ENCODE results near the gene MSI2.

Gene MSI2

DNA sequence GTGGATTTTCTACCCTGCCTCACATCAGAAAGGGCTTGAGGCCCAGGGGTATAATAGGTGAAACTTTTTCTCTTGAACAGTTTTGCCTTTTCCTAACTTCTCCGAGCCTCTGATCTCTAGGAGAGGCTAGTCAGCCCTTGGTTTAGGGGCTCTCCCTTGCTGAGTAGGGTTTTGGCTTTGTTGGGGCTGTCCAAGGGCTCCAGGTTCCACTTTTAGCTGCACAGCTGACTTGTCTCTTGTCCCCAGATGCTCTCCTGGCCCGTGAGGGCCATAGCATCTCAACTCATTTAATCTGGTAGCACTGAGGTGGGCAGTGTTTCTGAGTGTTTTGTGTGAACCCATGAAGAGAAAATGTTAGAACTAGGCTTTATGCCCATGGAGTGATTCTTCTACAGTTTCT, 103.9 kb downstream of the MSI2 start:
- no peak for DNase-seq
- Histone ChIP-seq H3K4me3 (ENCODE audit: low read depth, low read length) (no peak overlapping the region), H3K36me3 (peaks cover 13% of the 10 kb centered on the region), H3K9me3 (ENCODE audit: severe bottlenecking) (no peaks in the 10 kb centered on the region), H3K27ac (no peak overlapping the region), H3K27me3 (ENCODE audit: insufficient read depth, low read depth, severe bottlenecking) (no peaks in the 10 kb centered on the region)
- TF ChIP-seq, protein P1, sequence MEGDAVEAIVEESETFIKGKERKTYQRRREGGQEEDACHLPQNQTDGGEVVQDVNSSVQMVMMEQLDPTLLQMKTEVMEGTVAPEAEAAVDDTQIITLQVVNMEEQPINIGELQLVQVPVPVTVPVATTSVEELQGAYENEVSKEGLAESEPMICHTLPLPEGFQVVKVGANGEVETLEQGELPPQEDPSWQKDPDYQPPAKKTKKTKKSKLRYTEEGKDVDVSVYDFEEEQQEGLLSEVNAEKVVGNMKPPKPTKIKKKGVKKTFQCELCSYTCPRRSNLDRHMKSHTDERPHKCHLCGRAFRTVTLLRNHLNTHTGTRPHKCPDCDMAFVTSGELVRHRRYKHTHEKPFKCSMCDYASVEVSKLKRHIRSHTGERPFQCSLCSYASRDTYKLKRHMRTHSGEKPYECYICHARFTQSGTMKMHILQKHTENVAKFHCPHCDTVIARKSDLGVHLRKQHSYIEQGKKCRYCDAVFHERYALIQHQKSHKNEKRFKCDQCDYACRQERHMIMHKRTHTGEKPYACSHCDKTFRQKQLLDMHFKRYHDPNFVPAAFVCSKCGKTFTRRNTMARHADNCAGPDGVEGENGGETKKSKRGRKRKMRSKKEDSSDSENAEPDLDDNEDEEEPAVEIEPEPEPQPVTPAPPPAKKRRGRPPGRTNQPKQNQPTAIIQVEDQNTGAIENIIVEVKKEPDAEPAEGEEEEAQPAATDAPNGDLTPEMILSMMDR (IDR thresholded peaks at IDR 0.05; ENCODE audit: low read depth, low read length): no peak

DNA sequence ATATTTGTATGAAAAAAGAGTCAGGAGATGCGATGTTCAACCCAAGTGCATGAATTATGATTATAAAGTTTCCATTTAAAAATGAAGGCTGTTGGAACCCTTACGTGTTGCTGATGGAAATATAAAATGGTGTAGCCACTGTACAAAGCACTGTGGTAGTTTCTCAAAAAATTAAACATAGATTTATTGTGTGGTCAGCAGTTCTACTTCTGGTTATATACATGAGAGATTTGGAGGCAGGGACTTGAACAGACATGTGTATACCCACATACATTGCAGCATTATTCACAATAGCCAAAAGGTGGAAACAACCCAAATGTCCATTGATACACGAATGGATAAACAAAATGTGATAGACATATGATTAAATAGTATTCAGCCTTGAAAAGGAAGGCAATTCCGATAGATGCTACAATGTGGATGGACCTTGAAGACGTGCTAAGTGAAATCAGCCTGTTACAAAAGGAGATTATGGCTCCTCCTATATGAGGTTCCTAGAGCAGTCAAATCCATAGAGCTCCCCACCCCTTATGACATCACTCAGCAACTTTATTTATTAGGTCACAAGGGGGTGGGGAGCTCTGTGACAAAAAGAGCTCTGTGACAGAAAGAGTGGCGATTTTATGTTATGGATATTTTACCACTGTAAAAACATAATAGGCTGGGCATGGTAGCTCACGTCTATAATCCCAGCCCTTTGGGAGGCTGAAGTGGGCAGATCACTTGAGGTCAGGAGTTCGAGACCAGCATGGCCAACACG, 106.7 kb downstream of the MSI2 start:
- TF ChIP-seq, protein P1 (IDR thresholded peaks at IDR 0.05; ENCODE audit: low read depth, low read length): no peak
- DNase-seq: no peak
- peaks cover 20% of the 10 kb centered on the region for H3K36me3 ChIP-seq
- H3K9me3 ChIP-seq (ENCODE audit: severe bottlenecking): no peaks in the 10 kb centered on the region
- no peak overlapping the region for H3K27ac ChIP-seq
- no peaks in the 10 kb centered on the region for H3K27me3 ChIP-seq (ENCODE audit: insufficient read depth, low read depth, severe bottlenecking)
- no peak overlapping the region for H3K4me3 ChIP-seq (ENCODE audit: low read depth, low read length)

DNA sequence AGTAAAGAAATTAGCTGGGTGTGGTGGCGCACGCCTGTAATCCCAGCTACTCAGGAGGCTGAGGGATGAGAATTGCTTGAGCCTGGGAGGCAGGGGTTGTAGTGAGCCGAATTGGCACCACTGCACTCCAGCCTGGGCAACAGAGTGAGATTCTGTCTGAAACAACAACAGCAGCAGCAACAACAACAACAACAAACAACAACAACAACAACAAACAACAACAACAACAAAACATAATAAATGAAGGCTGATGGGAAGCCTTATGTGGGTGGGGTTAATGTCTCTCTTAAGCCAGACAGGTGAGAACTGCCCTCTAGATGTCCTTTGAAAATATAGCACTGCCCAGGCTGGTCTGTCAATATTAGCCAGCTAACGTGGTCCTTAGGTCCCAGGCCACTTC, 107.3 kb downstream of the MSI2 start:
- peak overlapping the region; percentile 19; the same call in 1 of the 2 replicates for H3K27ac ChIP-seq
- H3K9me3 ChIP-seq (ENCODE audit: severe bottlenecking): no peaks in the 10 kb centered on the region
- TF ChIP-seq, protein P1 (IDR thresholded peaks at IDR 0.05; ENCODE audit: low read depth, low read length): no peak
- no peak for DNase-seq
- peaks cover 20% of the 10 kb centered on the region for H3K36me3 ChIP-seq
- H3K27me3 ChIP-seq (ENCODE audit: insufficient read depth, low read depth, severe bottlenecking): no peaks in the 10 kb centered on the region
- H3K4me3 ChIP-seq (ENCODE audit: low read depth, low read length): no peak overlapping the region

DNA sequence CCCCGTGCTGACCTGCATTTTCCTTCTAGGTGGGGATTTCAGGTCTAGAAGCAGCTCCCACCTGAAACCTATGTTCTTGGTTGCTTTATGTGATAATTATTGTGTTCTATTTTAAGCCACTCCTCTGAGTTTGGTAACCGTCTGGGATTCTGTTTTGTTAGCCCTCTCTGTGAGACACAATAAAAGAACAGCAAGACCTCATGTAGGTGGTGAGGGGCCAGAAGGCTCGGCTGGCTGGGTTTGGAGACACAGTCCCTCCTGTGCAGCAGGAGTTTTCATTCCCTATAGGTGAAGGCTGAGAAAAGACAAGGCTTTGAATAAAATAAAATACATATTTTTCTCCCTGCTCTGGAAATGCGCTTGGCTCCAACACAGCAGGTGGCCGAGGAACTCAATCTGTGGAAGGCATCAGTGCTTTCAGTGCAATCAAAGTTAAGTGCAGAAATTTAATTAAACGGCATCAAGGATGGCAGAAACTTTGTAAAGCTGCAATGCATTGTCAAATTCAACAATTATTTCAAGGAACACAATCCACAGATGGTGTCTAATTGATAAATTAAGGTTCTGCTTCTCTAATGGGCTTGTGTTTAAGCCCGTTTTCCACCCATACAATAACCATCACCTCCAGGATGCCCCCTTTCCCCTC, 107.8 kb downstream of the MSI2 start:
- H3K36me3 ChIP-seq: peaks cover 20% of the 10 kb centered on the region

DNA sequence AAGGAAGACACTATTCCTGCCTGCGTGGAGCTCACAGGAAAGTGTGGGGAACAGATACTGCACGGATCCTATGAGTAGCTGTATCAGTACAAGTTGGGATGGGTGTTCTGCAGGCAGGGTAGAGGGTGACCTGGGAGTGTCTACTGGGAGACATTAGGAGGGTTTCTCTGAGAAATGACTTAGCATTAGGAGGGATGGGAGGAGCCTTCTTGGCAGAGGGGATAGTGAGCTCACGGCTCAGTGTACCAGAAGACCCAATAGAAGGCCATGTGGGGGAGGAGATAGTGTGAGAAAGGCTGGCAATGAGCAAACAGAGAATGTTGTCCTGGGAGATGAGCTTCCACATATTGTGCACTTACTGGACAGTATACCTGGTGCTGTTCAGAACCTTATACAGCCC, 109.1 kb downstream of the MSI2 start:
- no peak for DNase-seq
- no peaks in the 10 kb centered on the region for H3K9me3 ChIP-seq (ENCODE audit: severe bottlenecking)
- H3K4me3 ChIP-seq (ENCODE audit: low read depth, low read length): no peak overlapping the region
- no peaks in the 10 kb centered on the region for H3K27me3 ChIP-seq (ENCODE audit: insufficient read depth, low read depth, severe bottlenecking)
- H3K27ac ChIP-seq: no peak overlapping the region
- TF ChIP-seq, protein P1 (IDR thresholded peaks at IDR 0.05; ENCODE audit: low read depth, low read length): no peak
- H3K36me3 ChIP-seq: peaks cover 20% of the 10 kb centered on the region

More for the DNA sequence above, 107.8 kb downstream of the MSI2 start:
- peak overlapping the region; percentile 19; the same call in 1 of the 2 replicates for H3K27ac ChIP-seq
- H3K27me3 ChIP-seq (ENCODE audit: insufficient read depth, low read depth, severe bottlenecking): no peaks in the 10 kb centered on the region
- no peaks in the 10 kb centered on the region for H3K9me3 ChIP-seq (ENCODE audit: severe bottlenecking)
- TF ChIP-seq, protein P1 (IDR thresholded peaks at IDR 0.05; ENCODE audit: low read depth, low read length): no peak
- H3K4me3 ChIP-seq (ENCODE audit: low read depth, low read length): no peak overlapping the region
- no peak for DNase-seq
